CD4-positive, alpha-beta T cell (primary cell): ENCODE measurements around the gene SNX12. TPM values are rescaled to one million over a fixed set of nuclear protein-coding genes. Genes with fewer than 3 reads are reported as not detected.

Experiments used
- ATAC-seq: fragments of 200-7000 bp; cut with Tn5 transposase; one replicate; pipeline ENCODE4 v1.10.0; 2022; ENCODE audit warnings: mild to moderate bottlenecking; ENCODE audit not compliant: poor library complexity
- CTCF ChIA-PET: fragments of 350-600 bp; sonication (Branson Sonifier 250); formaldehyde crosslinking; loops from one replicate; lab custom pipeline; 2021; ENCODE audit warnings: antibody characterized with exemption, inconsistent platforms; lab: Charles Lee
- POLR2A ChIA-PET: fragments of 350-600 bp; sonication (Branson Sonifier 250); formaldehyde crosslinking; loops from one replicate; lab custom pipeline; 2021; ENCODE audit warnings: antibody characterized with exemption, inconsistent platforms; lab: Charles Lee
- DNase-seq, 14 experiments: peaks; one replicate each; pipeline ENCODE4 v3.0.0-alpha.2; 2013 to 2020; ENCODE audit warnings: mixed read lengths in 2 of 14
- H3K27ac ChIP-seq, 2 donors: one replicate each; pipeline versions ENCODE4 v1.5.1 to v1.7.0; 2013; ENCODE audit warnings: low read length in 2 of 2, low read depth in 1 of 2, mild to moderate bottlenecking in 1 of 2
- H3K27me3 ChIP-seq, 2 experiments: 1 replicate in 1 of 2; 2 replicates in 1 of 2; pipeline versions ENCODE4 v1.6.1 to v1.7.0; 2013; ENCODE audit warnings: low read length in 2 of 2, control low read depth in 1 of 2, mild to moderate bottlenecking in 1 of 2, moderate library complexity in 1 of 2; ENCODE audit not compliant: insufficient read depth in 2 of 2, control insufficient read depth in 1 of 2
- H3K36me3 ChIP-seq: one replicate; pipeline ENCODE4 v1.6.1; 2013; ENCODE audit warnings: low read length, control low read depth; ENCODE audit not compliant: insufficient read depth
- H3K4me1 ChIP-seq: one replicate; pipeline ENCODE4 v1.6.1; 2013; ENCODE audit warnings: low read length, control low read depth; ENCODE audit not compliant: insufficient read depth
- H3K4me3 ChIP-seq: one replicate; pipeline ENCODE4 v1.5.1; 2013; ENCODE audit warnings: mild to moderate bottlenecking, low read length, moderate library complexity
- H3K9me3 ChIP-seq, 2 experiments: 1 replicate in 1 of 2; 2 replicates in 1 of 2; pipeline versions ENCODE4 v1.6.1 to v1.7.0; 2013; ENCODE audit warnings: low read length in 2 of 2, mild to moderate bottlenecking in 2 of 2, control low read depth in 1 of 2, moderate library complexity in 1 of 2; ENCODE audit not compliant: control insufficient read depth in 1 of 2, insufficient read depth in 1 of 2
- H3K27ac Mint-ChIP-seq: one replicate; pipeline ENCODE4 v1.8.0; 2020; ENCODE audit warnings: mixed read lengths
- H3K27me3 Mint-ChIP-seq: one replicate; pipeline ENCODE4 v1.8.0; 2021; ENCODE audit warnings: mixed read lengths
- H3K36me3 Mint-ChIP-seq: one replicate; pipeline ENCODE4 v1.8.0; 2021; ENCODE audit warnings: low read depth, mixed read lengths
- H3K4me1 Mint-ChIP-seq: one replicate; pipeline ENCODE4 v1.8.0; 2021; ENCODE audit warnings: low read depth, mixed read lengths
- H3K4me3 Mint-ChIP-seq: one replicate; pipeline ENCODE4 v1.8.0; 2020; ENCODE audit warnings: mild to moderate bottlenecking, mixed read lengths
- H3K9me3 Mint-ChIP-seq: one replicate; pipeline ENCODE4 v1.8.0; 2020; ENCODE audit warnings: mixed read lengths
- CTCF ChIP-seq: fragments of 200-600 bp; IDR thresholded peaks from one replicate; pipeline ENCODE4 v1.8.0; 2022; ENCODE audit warnings: antibody characterized with exemption, mild to moderate bottlenecking
- intact Hi-C, 2 experiments: fragments of 100-400 bp; cut with DNase I in 1 of 2; cut with micrococcal nuclease in 1 of 2; formaldehyde crosslinking; loops; one replicate each; pipeline versions ENCODE4 v1.15.1 to v1.9.0; 2023 to 2025; cut with DNase I, micrococcal nuclease
- total RNA-seq, 174 experiments: library from RNA in 2 of 174; stranded (reverse) in 2 of 174; gene quantifications; one replicate each; pipeline ENCODE4 v1.2.3 and lab custom pipeline; 2021 to 2026

SNX12 gene
- total RNA-seq, 2 experiments from 2014 or later = 20.5 to 22.4 TPM

GRCh38 chrX:71017396-71017939, 50.7 kb downstream of the SNX12 start:
- H3K27me3 ChIP-seq = no peaks in the 10 kb centered on the region
- POLR2A ChIA-PET = no interaction called here
- no peaks in the 10 kb centered on the region for H3K9me3 Mint-ChIP-seq

More at GRCh38 chrX:71017396-71017939, 50.7 kb downstream of the SNX12 start:
- CTCF ChIA-PET = no interaction called here
- no peak overlapping the region for H3K27ac Mint-ChIP-seq
- H3K36me3 ChIP-seq = no peaks in the 10 kb centered on the region
- no peaks in the 10 kb centered on the region for H3K9me3 ChIP-seq
- ATAC-seq (no peak), DNase-seq (no peak)
- H3K27me3 Mint-ChIP-seq = no peaks in the 10 kb centered on the region
- H3K4me3 ChIP-seq = no peak overlapping the region
- no peak overlapping the region for H3K4me3 Mint-ChIP-seq
- TF ChIP-seq CTCF = no peak
- intact Hi-C loops = no loop called here
- H3K4me1 ChIP-seq = no peaks in the 10 kb centered on the region
- H3K4me1 Mint-ChIP-seq = no peaks in the 10 kb centered on the region
- no peaks in the 10 kb centered on the region for H3K36me3 Mint-ChIP-seq
- H3K27ac ChIP-seq = no peak overlapping the region

Other genes with a start within 250 kb of the SNX12 start
- not detected for gene TEX11, start 159.6 kb downstream of the SNX12 start, total RNA-seq
- gene SLC7A3, start 137.2 kb downstream of the SNX12 start, total RNA-seq = not detected
- 10 to 100 TPM; 20.9 to 23.8 TPM for gene FOXO4, start 27.5 kb upstream of the SNX12 start, total RNA-seq
- 10 to 100 TPM; 71.9 to 82.3 TPM for gene CXorf65, start 38.4 kb upstream of the SNX12 start, total RNA-seq
- gene IL2RG, start 43.2 kb upstream of the SNX12 start, total RNA-seq = 100 to 1,000 TPM; 213 to 225 TPM
- 10 to 100 TPM; 44.5 to 55.3 TPM for gene MED12, start 50.3 kb upstream of the SNX12 start, total RNA-seq
- 1 to 10 TPM; 3.4 to 4.3 TPM for gene NLGN3, start 76.5 kb upstream of the SNX12 start, total RNA-seq
- gene GJB1, start 154.9 kb upstream of the SNX12 start, total RNA-seq = not detected
- gene ZMYM3, start 185.8 kb upstream of the SNX12 start, total RNA-seq = 10 to 100 TPM; 16.7 to 17.6 TPM
- 100 to 1,000 TPM; 440 to 472 TPM for gene NONO, start 215.3 kb upstream of the SNX12 start, total RNA-seq
- gene ITGB1BP2, start 233.4 kb upstream of the SNX12 start, total RNA-seq = 1 to 10 TPM; 2.9 to 3.4 TPM